NCI-H82 treated with DMSO at 0.1 percent for 48 hours (cell line): ENCODE measurements around the gene PROCA1.
"Not testable (repeated sequence)": the region's sequence is repeated elsewhere in the genome, so short reads cannot be mapped to it uniquely, and the experiment has no call there.

ENCODE experiments used
- DNase-seq: peaks from one replicate; lab custom pipeline; 2025; ENCODE audit not compliant: unreplicated experiment; lab: John Stamatoyannopoulos, UW

Gene PROCA1

DNA sequence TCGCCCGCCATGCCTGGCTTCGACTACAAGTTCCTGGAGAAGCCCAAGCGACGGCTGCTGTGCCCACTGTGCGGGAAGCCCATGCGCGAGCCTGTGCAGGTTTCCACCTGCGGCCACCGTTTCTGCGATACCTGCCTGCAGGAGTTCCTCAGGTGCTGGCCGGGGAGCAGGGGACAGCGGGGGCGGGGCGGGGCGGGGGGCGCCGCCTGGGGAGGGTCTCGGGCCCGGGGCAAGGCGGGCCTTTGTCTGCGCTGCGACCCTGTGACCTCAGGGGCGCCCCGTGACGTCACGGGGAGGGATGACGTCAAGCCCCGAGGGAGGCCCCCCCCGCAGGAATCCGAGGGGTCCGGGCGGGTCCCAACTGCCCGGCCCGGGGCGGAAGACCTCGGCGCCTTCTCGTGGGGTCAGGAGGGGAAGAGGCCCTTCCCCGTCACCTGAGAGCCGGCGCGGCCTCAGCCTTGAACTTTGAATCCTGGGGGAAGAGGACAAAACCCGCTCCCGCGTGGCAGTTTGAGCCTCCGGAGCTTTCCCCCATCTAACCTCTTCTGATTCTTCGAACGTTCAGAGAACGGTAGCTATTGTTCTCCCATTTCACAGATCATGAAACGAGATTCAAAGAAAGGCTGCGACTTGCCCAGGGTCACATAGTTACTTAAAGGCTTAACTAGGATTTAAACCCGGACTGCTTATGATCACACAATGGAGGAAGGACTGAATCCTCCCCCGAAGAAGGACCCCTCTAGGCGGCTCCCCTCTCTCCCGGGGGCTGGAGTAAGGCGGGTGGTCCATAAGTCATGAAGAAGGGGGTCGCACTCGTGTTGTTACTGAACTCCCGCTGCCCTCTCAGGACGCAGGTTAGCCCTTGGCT lies 32.6 kb upstream of the PROCA1 start:
- DNase-seq: peak; percentile 52

DNA sequence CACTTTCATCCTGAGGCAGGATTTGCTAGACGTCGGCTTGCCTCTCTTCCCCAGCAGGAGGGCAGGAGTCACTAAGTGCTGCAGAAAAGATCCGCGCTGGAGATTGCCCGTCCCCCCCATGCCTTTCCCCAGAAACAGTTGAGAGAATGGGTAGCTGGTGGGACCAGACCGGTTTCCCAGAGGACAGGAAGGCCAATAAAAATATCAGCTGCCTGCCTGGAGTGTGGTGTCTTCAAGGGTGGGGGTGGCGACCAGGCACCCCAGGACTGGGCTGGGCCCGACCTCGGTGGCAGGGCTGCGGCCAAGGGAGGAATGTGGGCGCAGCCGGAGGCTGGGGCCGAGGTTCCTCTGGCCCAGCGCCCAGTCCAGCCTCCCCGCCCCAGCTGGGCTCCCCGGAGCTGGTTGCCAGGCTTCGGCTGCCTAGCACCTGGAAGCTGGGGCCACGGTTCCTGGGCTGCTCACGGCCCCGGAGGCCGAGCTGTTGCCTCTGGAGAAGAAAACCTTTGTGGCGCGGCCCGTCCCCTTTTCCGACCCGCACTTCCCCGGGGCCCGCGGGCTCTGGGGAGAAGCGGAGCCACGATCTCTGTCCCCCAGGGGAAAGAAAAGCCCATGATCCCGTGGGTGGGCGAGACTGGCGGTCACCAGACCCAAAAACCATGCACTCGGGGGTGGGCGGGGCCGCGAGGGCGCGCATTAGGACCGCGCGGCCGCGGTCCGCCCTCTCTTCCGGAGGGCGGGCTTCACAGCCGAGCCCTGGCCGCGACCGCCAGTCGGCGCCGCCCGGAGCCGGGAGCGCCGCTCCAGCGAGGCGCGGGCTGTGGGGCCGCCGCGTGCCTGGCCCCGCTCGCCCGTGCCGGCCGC lies 31.8 kb upstream of the PROCA1 start, which contains the start of gene TRAF4:
TSS of gene TRAF4 (plus strand) at position 769 of the 861 bp plus-strand sequence. CDS start 102 bp downstream, outside the sequence.
- peak; percentile 70 for DNase-seq

DNA sequence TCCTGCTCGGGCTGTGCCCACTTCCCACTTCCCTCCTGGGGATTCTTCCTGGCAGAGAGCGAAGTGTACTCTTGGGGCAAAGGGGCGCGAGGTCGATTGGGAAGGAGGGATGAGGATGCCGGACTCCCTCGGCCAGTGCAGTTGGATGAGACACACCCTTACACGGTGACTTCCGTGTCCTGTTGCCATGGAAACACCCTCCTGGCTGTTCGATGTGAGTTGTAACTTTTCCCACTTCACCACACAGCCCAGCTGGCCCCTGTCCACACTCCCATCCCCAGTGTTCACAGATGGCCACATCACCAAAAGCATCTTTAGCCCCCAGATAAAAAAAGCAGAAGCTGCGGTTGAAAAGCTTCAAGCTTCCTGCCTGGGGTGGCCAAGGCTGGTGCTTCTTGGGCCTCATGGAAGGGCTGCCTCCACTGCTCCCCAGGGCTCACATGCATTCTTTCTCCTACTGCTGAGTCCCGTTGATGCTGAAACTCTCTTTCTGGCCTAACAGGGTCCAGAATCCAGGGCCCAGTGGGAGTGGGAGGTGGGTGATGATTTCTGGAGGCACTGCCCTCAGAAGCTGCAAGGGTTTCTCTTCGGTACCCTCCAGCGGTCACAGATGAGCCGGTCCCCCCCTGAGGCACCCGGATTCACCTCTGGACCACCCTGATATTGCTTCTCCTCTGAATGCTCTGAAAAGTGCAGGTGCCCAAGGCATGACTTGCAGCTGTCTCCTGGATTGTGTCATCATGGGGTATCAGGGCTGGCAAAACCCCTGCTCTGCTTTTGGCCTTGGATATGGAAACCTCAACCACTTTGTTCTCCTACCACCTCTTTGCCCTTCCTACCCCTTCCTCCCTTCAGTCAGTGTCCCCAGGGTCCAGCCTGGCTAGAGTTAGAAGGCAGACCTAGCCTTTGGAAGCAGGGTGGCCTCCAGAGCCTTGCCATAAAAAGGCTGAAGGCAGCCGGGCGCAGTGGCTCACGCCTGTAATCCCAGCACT lies 30.0 kb upstream of the PROCA1 start:
- DNase-seq: no peak

DNA sequence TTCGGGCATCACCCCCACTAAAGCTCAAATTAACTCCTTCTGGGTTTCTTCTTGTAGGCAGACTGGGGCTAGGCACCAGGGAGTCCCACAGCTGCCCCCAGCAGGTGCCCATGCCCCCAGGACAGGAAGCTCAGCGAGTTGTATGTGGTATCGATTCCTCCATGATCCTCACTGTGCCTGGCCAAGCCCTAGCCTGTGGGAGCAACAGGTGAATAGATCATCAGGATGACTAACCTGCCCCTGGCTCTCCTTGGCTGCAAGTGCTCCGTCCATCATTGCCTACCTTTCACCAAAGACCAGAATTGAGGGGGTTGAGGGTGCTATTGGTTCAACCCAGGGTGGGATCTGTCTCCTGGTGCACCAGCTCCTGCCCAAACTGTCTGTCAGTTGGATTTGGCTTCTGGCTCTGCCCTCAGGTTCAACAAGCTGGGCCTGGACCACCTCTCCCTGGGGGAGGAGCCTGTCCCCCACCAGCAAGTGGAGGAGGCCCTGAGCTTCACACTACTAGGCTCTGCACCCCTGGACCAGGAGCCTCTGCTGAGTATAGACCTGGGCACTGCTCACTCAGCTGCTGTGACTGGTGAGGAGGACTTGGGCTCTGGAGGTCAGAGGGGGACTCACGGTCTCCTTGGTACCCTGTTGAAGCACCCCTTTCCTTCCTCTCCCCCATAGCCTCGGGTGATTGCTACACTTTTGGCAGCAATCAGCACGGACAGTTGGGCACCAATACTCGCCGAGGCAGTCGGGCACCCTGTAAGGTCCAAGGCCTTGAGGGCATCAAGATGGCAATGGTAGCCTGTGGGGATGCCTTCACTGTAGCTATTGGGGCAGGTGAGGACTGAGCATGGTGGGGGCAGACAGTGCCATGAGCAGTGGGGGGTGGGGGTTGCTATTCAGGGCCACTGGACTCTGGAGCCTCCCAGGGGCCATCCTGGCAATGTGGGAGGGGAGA lies 29.0 kb upstream of the PROCA1 start:
- no peak for DNase-seq

DNA sequence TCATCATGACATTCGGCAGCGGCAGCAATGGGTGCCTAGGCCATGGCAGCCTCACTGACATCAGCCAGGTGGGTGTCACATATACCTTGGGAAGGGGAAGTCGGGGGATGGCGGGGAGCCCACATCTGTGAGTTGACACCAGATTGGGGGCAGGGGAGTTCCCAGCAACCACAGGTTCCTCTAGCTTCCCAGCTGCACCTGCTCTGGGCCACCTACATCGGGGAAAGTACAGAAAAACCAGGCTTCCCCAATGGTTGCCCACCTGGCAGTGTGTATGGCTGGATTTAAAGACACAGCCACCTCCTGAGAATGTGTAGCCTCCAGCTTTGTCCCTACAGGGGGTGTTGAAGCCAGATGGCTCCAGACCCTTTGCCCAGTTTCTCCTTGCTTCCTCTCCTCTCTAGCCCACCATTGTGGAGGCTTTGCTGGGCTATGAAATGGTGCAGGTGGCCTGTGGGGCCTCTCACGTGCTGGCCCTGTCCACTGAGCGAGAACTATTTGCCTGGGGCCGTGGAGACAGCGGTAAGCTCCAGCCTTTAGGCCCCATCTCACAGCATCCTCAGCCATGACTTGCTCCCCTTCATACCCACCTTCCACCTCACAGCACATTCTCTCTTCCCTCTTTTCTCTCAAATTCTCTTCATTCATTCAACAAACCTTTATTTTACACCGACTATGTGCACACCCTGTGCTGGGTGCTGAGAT lies 27.1 kb upstream of the PROCA1 start:
- no peak for DNase-seq

DNA sequence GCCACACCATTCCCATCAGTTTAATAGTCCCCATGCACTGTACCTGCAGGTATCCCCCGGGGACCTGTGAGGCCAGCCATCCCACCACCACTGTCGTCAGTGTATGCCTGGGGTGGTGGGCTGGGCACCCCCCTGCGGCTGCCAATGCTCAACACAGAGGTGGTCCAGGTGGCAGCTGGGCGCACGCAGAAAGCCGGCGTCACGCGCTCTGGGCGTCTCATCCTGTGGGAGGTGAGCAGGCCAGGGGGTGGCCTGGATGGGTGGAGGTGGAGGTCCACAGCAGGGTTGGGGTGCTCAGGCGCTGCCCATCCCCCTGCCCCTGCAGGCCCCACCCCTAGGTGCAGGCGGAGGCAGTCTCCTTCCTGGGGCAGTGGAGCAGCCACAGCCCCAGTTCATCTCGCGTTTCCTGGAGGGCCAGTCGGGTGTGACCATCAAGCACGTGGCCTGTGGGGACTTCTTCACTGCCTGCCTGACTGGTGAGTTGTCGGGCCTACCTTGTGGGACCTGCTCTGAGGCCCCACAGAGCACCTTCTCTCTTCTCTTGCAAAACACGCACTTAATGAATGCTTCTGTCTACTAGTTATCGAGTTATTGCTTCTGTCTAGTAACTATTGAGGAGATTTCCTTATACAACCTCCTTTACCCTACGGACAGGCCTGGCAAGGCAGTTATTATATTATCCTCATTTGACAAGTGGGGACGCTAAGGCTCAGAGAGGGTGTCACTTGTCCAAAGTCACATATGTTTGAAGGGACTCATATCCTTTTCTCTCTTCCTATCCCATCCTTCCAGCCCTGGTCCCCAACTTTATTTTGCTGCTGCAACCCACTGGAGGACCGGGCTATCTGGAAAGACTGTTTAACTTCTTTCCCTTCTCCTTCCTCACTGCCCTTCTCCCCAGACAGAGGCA lies 26.3 kb upstream of the PROCA1 start:
- DNase-seq: no peak

DNA sequence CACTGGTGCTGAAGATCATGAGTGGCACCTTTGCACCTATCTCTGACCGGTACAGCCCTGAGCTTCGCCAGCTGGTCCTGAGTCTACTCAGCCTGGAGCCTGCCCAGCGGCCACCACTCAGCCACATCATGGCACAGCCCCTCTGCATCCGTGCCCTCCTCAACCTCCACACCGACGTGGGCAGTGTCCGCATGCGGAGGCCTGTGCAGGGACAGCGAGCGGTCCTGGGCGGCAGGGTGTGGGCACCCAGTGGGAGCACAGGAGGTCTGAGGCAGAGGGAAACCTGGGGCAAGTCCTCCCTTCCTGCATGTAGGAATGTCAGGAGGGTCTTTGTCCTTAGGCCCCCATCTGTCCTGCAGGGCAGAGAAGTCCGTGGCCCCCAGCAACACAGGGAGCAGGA lies 25.6 kb upstream of the PROCA1 start:
- no peak for DNase-seq

DNA sequence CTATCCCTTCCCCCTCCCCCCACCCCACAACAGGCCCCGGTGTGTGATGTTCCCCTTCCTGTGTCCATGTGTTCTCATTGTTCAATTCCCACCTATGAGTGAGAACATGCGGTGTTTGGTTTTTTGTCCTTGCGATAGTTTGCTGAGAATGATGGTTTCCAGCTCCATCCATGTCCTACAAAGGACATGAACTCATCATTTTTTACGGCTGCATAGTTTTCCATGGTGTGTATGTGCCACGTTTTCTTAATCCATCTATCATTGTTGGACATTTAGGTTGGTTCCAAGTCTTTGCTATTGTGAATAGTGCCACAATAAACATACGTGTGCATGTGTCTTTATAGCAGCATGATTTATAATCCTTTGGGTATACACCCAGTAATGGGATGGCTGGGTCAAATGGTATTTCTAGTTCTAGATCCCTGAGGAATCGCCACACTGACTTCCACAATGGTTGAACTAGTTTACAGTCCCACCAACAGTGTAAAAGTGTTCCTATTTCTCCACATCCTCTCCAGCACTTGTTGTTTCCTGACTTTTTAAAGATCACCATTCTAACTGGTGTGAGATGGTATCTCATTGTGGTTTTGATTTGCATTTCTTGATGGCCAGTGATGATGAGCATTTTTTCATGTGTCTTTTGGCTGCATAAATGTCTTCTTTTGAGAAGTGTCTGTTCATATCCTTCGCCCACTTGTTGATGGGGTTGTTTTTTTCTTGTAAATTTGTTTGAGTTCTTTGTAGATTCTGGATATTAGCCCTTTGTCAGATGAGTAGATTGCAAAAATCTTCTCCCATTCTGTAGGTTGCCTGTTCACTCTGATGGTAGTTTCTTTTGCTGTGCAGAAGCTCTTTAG lies 24.5 kb upstream of the PROCA1 start:
- not testable (repeated sequence) for DNase-seq

DNA sequence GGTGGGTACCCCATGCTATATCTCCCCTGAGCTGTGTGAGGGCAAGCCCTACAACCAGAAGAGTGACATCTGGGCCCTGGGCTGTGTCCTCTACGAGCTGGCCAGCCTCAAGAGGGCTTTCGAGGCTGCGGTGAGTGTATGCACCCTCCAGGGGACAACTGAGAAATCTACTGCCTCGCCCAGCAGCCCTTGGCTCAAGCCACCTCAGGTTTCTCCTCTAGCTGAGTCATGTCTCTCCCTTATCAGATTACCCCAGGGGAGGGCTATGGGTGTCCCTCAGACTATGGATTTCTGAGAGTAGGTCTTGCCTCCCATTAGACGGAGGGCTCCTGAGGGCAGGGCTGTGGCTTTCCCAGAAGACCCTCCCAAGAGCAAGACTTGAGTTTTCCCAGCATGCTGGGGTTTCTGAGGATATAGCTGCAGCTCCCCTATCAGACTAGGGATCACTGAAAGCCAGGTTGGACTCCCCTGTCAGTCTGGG lies 23.6 kb upstream of the PROCA1 start:
- DNase-seq: no peak

DNA sequence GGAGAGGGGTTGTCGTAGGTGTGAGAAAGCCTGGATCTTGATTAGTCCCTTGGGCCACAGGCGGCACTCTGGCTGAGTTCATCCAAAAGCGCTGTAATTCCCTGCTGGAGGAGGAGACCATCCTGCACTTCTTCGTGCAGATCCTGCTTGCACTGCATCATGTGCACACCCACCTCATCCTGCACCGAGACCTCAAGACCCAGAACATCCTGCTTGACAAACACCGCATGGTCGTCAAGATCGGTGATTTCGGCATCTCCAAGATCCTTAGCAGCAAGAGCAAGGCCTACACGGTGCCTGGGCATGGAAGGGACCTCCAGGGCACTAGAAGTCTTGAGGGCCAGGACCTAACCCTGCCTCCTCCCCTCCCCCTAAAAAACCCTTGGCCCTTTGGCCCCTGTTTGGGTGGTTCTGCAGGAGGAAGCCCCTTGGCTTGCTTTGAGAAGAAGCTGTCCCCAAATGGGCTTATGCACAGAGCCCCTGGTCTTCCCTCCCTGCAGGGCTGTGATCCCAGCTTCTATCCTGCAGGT lies 23.1 kb upstream of the PROCA1 start:
- no peak for DNase-seq

DNA sequence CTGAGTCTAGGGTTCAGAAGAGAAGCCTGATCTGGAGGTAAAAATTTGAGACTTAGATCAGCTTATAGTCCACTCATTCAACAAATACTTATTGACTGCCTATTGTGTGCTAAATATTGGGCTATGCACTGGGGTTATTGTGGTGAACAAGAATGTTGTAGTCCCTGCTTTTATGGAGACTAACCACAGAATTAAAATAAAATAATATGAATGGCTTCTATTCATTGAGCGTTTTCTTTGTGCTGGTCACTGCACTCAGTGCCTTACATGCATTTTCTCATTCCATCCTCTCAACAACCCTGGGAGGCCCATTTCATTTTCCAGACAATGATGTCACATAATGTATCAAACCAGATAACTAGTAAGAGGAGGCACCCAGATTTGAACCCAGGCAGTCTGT lies 21.7 kb upstream of the PROCA1 start:
- no peak for DNase-seq

DNA sequence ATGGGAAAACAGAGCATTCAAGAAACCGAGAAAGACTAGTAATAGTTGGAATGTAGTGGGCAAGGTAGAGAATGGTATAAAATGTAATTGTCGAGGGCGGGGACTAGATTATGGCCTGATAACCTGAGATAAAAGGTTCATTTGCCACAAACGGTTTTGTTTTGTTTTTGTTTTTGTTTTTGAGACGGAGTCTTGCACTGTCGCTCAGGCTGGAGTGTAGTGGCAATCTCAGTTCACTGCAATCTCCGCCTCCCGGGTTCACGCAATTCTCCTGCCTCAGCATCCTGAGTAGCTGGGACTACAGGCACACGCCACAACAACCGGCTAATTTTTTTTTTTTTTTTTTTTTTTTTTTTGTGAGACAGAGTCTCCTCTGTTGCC lies 18.3 kb upstream of the PROCA1 start:
- DNase-seq: no peak

DNA sequence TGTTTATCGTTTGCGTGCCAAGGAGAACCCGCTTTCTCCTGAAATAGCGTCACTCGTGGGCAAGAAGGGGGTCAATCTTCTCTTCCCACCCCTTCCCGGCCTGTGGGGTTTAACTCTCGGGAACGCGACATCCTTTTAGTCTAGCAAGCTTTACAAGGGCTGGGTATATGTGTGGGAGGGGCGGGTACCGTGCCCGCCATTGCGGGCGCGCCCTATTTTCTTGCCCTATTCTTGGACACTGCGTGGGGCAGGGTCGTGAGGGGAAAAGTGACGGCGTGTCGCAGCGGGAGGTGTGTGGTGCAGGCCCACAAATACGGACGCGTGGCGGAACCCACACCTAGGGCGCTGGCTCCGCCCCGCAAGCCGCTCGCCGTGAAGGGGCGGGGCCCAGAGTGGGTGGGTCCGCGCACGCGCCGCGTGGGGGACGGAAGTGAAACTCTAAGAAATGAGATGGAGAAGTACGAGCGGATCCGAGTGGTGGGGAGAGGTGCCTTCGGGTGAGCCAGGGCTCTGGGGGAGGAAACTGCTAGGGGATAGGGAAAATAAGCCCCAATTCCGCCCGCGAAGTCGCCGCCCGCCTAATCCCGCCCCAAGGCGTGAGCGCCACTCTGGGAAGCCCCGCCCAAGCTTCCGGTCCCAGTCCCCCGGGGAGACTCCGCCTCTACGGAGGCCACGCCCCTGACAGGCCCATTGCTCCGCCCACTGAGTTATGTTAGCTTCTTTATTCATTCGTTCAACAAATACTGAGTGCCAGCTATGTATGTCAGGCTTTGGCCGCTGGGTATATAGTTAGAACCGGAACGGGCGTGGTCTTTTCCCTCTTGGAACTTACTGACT lies 16.9 kb upstream of the PROCA1 start, which contains the start of gene NEK8:
TSS of gene NEK8 (plus strand) at position 425 of the 837 bp plus-strand sequence. CDS start at position 451, 26 bp downstream.
- DNase-seq: peak; percentile 85

DNA sequence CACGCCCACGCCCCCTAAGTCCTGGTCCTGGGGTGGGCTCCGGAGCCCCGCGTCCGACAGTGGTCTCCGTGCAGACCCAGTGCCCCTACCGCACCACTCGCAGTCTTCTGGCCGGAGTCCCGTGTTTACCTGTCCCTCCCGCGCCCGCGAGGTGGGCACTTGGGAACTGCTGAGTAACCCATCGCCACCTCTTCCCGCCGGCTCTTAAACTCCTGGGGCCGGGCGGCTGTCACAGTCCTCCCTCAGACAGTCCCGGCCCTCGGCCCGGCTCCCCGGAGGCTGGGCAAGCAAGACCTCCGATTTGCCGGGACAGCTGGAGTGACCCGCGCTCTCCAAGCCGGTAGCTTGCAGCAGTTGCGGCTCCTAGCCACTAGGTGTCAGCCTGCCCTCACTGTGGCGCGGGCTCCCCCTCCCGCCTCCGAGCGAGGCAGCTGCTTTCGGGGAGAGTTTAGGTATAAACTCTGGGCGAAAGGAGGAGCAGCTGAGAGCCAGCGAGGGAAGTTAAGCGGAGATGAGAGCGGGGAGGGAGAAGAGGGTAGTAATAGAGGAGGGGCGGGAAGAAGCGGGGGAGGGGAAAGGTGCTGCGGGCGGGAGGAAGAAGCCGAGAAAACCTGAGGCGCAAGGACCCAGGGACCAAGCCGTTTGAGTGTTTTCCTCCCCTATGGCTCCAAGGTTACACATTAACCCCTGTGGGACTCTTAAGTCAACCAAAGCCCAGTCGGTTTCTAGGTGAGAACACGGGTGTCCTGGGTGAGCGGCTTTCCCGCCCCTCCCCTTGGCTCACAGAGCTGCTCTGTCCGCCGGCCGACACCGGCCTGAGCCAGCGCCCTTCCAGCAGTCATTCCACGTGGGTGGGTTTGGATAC lies 15.2 kb upstream of the PROCA1 start:
- peak; percentile 97 for DNase-seq

DNA sequence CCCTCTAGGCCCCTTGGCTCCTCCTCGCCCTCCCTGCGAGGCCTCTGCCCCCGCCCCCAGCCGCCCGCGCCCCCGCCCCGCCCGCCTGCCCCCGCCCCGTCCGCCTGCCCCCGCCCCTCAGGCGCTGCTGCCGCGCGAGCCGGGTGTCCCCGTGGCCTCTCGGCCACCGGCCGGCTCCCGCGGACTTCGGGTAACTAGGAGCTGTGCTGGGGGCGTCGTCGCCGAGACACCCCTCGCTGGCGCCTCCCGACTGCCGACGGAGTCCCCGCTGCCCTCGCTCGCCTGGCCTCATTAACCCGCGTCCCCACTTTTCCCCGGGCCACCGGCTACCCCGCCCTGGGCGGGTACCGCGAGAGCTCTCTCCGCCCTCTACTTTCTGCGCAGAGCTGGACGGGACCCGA lies 14.5 kb upstream of the PROCA1 start, which contains the start of gene TLCD1:
TSS of gene TLCD1 (minus strand) at position 8 of the 401 bp plus-strand sequence. CDS start 136 bp downstream, outside the sequence.
- DNase-seq: peak; percentile 35
